Kidney (tissue), 14 donors: ENCODE data around the gene ZNF219. TPM values are rescaled to one million over a fixed set of nuclear protein-coding genes. Genes with fewer than 3 reads are reported as not detected.
A peak's percentile ranks its signal among the peaks of the same experiment; 100 is the strongest.

Experiments
- DNase-seq, 5 donors: peaks; one replicate each; pipeline ENCODE4 v3.0.0-alpha.2; 2013 to 2020
- FAIRE-seq: peaks from 2 replicates; lab custom pipeline; 2012; peaks lifted over from hg19 to GRCh38; lab: Jason Lieb, UNC
- H3K27ac ChIP-seq, 2 donors: one replicate each; pipeline ENCODE4 v1.7.0; 2013; ENCODE audit warnings: low read depth in 2 of 2, low read length in 2 of 2, inconsistent platforms in 1 of 2
- H3K27me3 ChIP-seq: one replicate; pipeline ENCODE4 v1.7.1; 2013; ENCODE audit warnings: low read length, inconsistent platforms; ENCODE audit not compliant: control insufficient read depth, insufficient read depth
- H3K36me3 ChIP-seq, 3 donors: one replicate each; pipeline versions ENCODE4 v1.7.0 to v1.7.1; 2013; ENCODE audit warnings: low read length in 3 of 3, control low read depth in 1 of 3, inconsistent platforms in 1 of 3; ENCODE audit not compliant: insufficient read depth in 3 of 3, control insufficient read depth in 2 of 3
- H3K4me1 ChIP-seq, 3 donors: one replicate each; pipeline versions ENCODE4 v1.7.0 to v1.7.1; 2013; ENCODE audit warnings: low read length in 3 of 3, inconsistent platforms in 1 of 3, low read depth in 1 of 3; ENCODE audit not compliant: control insufficient read depth in 2 of 3, insufficient read depth in 2 of 3
- H3K4me3 ChIP-seq, 3 donors: one replicate each; pipeline versions ENCODE4 v1.7.0 to v1.8.1; 2013; ENCODE audit warnings: low read length in 3 of 3, control low read depth in 1 of 3, inconsistent platforms in 1 of 3
- H3K9ac ChIP-seq, 3 donors: one replicate each; pipeline versions ENCODE4 v1.7.0 to v1.7.1; 2013; ENCODE audit warnings: low read length in 3 of 3, control low read depth in 1 of 3, inconsistent platforms in 1 of 3
- H3K9me3 ChIP-seq, 3 donors: one replicate each; pipeline versions ENCODE4 v1.7.0 to v1.7.1; 2013; ENCODE audit warnings: low read length in 3 of 3, control low read depth in 1 of 3, inconsistent platforms in 1 of 3; ENCODE audit not compliant: control insufficient read depth in 2 of 3, insufficient read depth in 1 of 3
- CTCF ChIP-seq: IDR thresholded peaks from 3 replicates; pipeline ENCODE4 v1.5.1; 2012; ENCODE audit warnings: mild to moderate bottlenecking, moderate library complexity, borderline replicate concordance; ENCODE audit not compliant: insufficient read depth; ENCODE audit errors: extremely low read depth
- intact Hi-C: fragments of 100-400 bp; cut with DNase I; formaldehyde crosslinking; loops from one replicate; pipeline ENCODE4 v1.11.1; 2022
- polyA plus RNA-seq: library from polyadenylated mRNA; stranded (reverse); fragments of 350-450 nt; fragmentation: Illumina TruSeq; extraction: RNeasy Lipid Tissue Mini Kit (QIAGEN cat#74804); gene quantifications from one replicate; pipeline ENCODE4 v1.2.3, GENCODE V29; 2014; ENCODE audit warnings: low read depth, low replicate concordance; ENCODE audit not compliant: insufficient read depth
- total RNA-seq: library from RNA; stranded (reverse); fragmentation: NEBNext Ultra II Directional; extraction: Animal tissue kit (Norgen Biotek cat#: 25700); gene quantifications from one replicate; pipeline ENCODE4 v1.2.1, GENCODE V29; 2021
- donor health status: control.
- donor health status: control.
- donor health status: control.
- donor health status: control.
- donor health status: control.
- donor health status: DM: yes; HTN: yes; CAD: no.
- donor health status: Normal renal cell carcinoma (clear cell type).

Gene ZNF219
- total and polyA plus RNA-seq, 2 donors from 2014 or later: 12.6 to 24.6 TPM

GRCh38 chr14:21104448-21105060 is 6.1 kb upstream of the ZNF219 start:
- Histone ChIP-seq H3K4me1 (peaks cover 6 to 33% (median 27%) of the 10 kb centered on the region in 3 donors), H3K9me3 (no peaks in the 10 kb centered on the region), H3K36me3 (no peaks in the 10 kb centered on the region), H3K27ac (peak overlapping the region; percentile 98 to 99), H3K27me3 (no peaks in the 10 kb centered on the region), H3K4me3 (peak overlapping the region; percentile 81 to 87 (median 84)), H3K9ac (peak overlapping the region; percentile 65 to 95 (median 89))
- DNase-seq (peak; percentile 83 to 92 (median 90)), FAIRE-seq (no peak)
- TF ChIP-seq CTCF: peak; percentile 97
- intact Hi-C loops: no loop called here

GRCh38 chr14:21103710-21104447 is 5.4 kb upstream of the ZNF219 start:
- intact Hi-C loops: no loop called here
- Histone ChIP-seq H3K27me3 (no peaks in the 10 kb centered on the region), H3K9ac (peak overlapping the region; percentile 65 to 95 (median 89)), H3K36me3 (no peaks in the 10 kb centered on the region), H3K9me3 (no peaks in the 10 kb centered on the region), H3K4me3 (peak overlapping the region; percentile 81 to 87 (median 84)), H3K27ac (peak overlapping the region; percentile 98 to 99), H3K4me1 (peaks cover 9 to 39% (median 30%) of the 10 kb centered on the region in 3 donors)
- TF ChIP-seq CTCF: peak; percentile 84
- FAIRE-seq (no peak), DNase-seq (peak; percentile 96 to 99 (median 98))

- Histone ChIP-seq H3K27ac (peak overlapping the region; percentile 98 to 99), H3K36me3 (no peaks in the 10 kb centered on the region), H3K27me3 (no peaks in the 10 kb centered on the region), H3K9ac (peak overlapping the region in 2 of 3 donors; percentile 64 to 95), H3K9me3 (no peaks in the 10 kb centered on the region), H3K4me1 (peaks cover 9 to 40% (median 30%) of the 10 kb centered on the region in 3 donors), H3K4me3 (peak overlapping the region; percentile 62 to 87 (median 84))
- no peak for TF ChIP-seq CTCF
- DNase-seq (no peak), FAIRE-seq (no peak)
- intact Hi-C loops: no loop called here
These were observed 4.9 kb upstream of the ZNF219 start for GRCh38 chr14:21103411-21103709.
